ENCODE results near the gene ANO1. TPM values are rescaled to one million over a fixed set of nuclear protein-coding genes. Genes with fewer than 3 reads are reported as not detected.

Gene ANO1
- polyA plus RNA-seq, 1 donor (not counting 4 experiments of a cell fraction or from before 2014, with no cell fraction given): 45.2 TPM

DNA sequence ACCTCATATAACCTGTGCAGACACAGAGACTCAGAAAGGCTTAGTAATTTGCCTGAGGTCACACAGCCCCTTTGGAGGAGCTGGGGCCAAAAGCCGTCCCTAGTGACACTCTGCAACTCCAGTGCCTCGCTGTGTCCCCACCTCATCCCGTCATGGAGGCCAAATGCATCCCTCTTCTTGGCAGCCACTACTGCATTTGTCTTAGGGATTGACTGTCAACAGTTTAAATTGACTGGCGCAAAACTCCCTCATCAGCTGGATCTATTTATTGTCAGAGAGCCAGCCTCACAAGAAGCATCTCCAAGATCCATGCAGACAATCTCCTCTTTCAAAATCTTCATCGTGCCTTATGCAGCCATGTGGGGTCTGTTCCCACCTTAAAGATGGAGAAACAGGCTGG, 35.7 kb downstream of the ANO1 start:
- TF ChIP-seq CTCF (optimal IDR thresholded peaks at IDR 0.05 in 1 of 3, IDR thresholded peaks at IDR 0.05 in 1 of 3, conservative IDR thresholded peaks at IDR 0.05 in 1 of 3; ENCODE audit: extremely low read depth in 1 of 3, insufficient read depth in 2 of 3, low read length in 3 of 3): no peak
- TF ChIP-seq EZH2 (IDR thresholded peaks at IDR 0.05; ENCODE audit: low read length): no peak
- no peaks in the 10 kb centered on the region for H3K4me1 ChIP-seq (ENCODE audit: control insufficient read depth, extremely low read depth, insufficient read depth, low read length)
- H2AFZ ChIP-seq (ENCODE audit: control insufficient read depth, low read length): no peak overlapping the region
- no peaks in the 10 kb centered on the region for H3K27me3 ChIP-seq (ENCODE audit: control insufficient read depth, extremely low read depth, insufficient read depth, low read length)
- H3K9ac ChIP-seq (ENCODE audit: control insufficient read depth, extremely low read depth, insufficient read depth, low read length): no peak overlapping the region
- H3K9me1 ChIP-seq (ENCODE audit: control insufficient read depth, extremely low read depth, insufficient read depth, low read length): no peaks in the 10 kb centered on the region
- H4K20me1 ChIP-seq (ENCODE audit: control insufficient read depth, extremely low read depth, insufficient read depth, low read length): no peaks in the 10 kb centered on the region
- no peak overlapping the region for H3K4me3 ChIP-seq (ENCODE audit: control insufficient read depth in 2 of 3, extremely low read depth in 1 of 3, insufficient read depth in 2 of 3, low read depth in 1 of 3, low read length in 3 of 3)
- DNase-seq (ENCODE audit: low read depth, low spot score) (no peak), FAIRE-seq (no peak)
- no peak overlapping the region for H3K27ac ChIP-seq (ENCODE audit: control insufficient read depth, insufficient read depth, low read length)
- dilution Hi-C loops (cut with MboI; ENCODE audit: extremely low pct_ligation_motif_present, low sequenced_read_pairs): no loop called here
- no peaks in the 10 kb centered on the region for H3K79me2 ChIP-seq (ENCODE audit: control insufficient read depth, insufficient read depth, low read length)
- H3K9me3 ChIP-seq (ENCODE audit: control insufficient read depth, low read depth, low read length): no peaks in the 10 kb centered on the region
- H3K36me3 ChIP-seq (ENCODE audit: control insufficient read depth in 2 of 2, extremely low read depth in 1 of 2, insufficient read depth in 2 of 2, low read length in 2 of 2): peaks cover 5 to 6% of the 10 kb centered on the region in 2 experiments
- no peak overlapping the region for H3K4me2 ChIP-seq (ENCODE audit: control insufficient read depth, extremely low read depth, insufficient read depth, low read depth, low read length)

DNA sequence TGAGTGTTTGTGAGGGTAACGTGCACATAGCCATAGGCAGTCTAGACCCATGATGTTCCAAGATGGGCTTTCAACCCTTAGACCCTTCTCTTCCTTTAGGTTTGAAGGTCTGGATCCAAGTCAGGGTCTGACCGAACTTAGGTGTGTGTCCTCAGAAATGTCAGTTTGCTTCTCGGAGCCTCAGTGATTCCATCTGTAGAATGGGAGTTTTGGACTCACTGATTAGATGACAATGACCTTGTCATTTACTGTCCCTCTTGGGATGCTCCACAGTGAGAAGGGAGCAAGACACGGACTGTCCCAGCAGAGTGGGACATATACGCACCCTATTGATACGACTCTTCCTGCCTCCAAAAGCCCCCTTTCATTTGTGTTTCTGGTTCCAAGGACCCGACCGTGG, 37.7 kb downstream of the ANO1 start:
- Histone ChIP-seq H3K27me3 (ENCODE audit: control insufficient read depth, extremely low read depth, insufficient read depth, low read length) (no peaks in the 10 kb centered on the region), H3K4me1 (ENCODE audit: control insufficient read depth, extremely low read depth, insufficient read depth, low read length) (no peaks in the 10 kb centered on the region), H3K9me3 (ENCODE audit: control insufficient read depth, low read depth, low read length) (no peaks in the 10 kb centered on the region), H3K4me2 (ENCODE audit: control insufficient read depth, extremely low read depth, insufficient read depth, low read depth, low read length) (no peak overlapping the region), H3K79me2 (ENCODE audit: control insufficient read depth, insufficient read depth, low read length) (no peaks in the 10 kb centered on the region), H3K36me3 (ENCODE audit: control insufficient read depth in 2 of 2, extremely low read depth in 1 of 2, insufficient read depth in 2 of 2, low read length in 2 of 2) (peaks cover 0 to 6% of the 10 kb centered on the region in 2 experiments), H4K20me1 (ENCODE audit: control insufficient read depth, extremely low read depth, insufficient read depth, low read length) (no peaks in the 10 kb centered on the region), H3K9me1 (ENCODE audit: control insufficient read depth, extremely low read depth, insufficient read depth, low read length) (no peaks in the 10 kb centered on the region), H3K4me3 (ENCODE audit: control insufficient read depth in 2 of 3, extremely low read depth in 1 of 3, insufficient read depth in 2 of 3, low read depth in 1 of 3, low read length in 3 of 3) (no peak overlapping the region), H2AFZ (ENCODE audit: control insufficient read depth, low read length) (no peak overlapping the region), H3K27ac (ENCODE audit: control insufficient read depth, insufficient read depth, low read length) (no peak overlapping the region), H3K9ac (ENCODE audit: control insufficient read depth, extremely low read depth, insufficient read depth, low read length) (no peak overlapping the region)
- DNase-seq (ENCODE audit: low read depth, low spot score) (no peak), FAIRE-seq (no peak)
- dilution Hi-C loops (cut with MboI; ENCODE audit: extremely low pct_ligation_motif_present, low sequenced_read_pairs): no loop called here
- no peak for TF ChIP-seq CTCF (optimal IDR thresholded peaks at IDR 0.05 in 1 of 3, IDR thresholded peaks at IDR 0.05 in 1 of 3, conservative IDR thresholded peaks at IDR 0.05 in 1 of 3; ENCODE audit: extremely low read depth in 1 of 3, insufficient read depth in 2 of 3, low read length in 3 of 3)
- TF ChIP-seq EZH2 (IDR thresholded peaks at IDR 0.05; ENCODE audit: low read length): no peak

All from keratinocyte (primary cell).